H1 (cell line): Measurements from ENCODE around the gene VWA7. TPM values are rescaled to one million over a fixed set of nuclear protein-coding genes. Genes with fewer than 3 reads are reported as not detected.
A peak's percentile ranks its signal among the peaks of the same experiment; 100 is the strongest.

ENCODE experiments used
- CHD1 ChIP-seq: IDR thresholded peaks from 2 replicates; pipeline ENCODE4 v1.6.1; 2012; ENCODE audit warnings: low read depth, low read length, improper control_type of control experiment
- EGR1 ChIP-seq: IDR thresholded peaks from 2 replicates; pipeline ENCODE4 v1.6.1; 2011; ENCODE audit warnings: low read depth, low read length, borderline replicate concordance
- GABPA ChIP-seq: IDR thresholded peaks from 2 replicates; pipeline ENCODE4 v1.6.1; 2011; ENCODE audit warnings: mild to moderate bottlenecking, low read length, moderate library complexity, borderline replicate concordance; ENCODE audit not compliant: insufficient read depth
- JUND ChIP-seq: IDR thresholded peaks from 2 replicates; pipeline ENCODE4 v1.6.1; 2011; ENCODE audit warnings: mild to moderate bottlenecking, improper control_type of control experiment, low read length
- POLR2A ChIP-seq, 2 experiments: IDR thresholded peaks; 1 replicate in 1 of 2; 2 replicates in 1 of 2; pipeline ENCODE4 v1.6.1; 2011; ENCODE audit warnings: low read depth in 2 of 2, low read length in 2 of 2, mild to moderate bottlenecking in 2 of 2; ENCODE audit errors: control extremely low read depth in 1 of 2
- RBBP5 ChIP-seq: IDR thresholded peaks from 2 replicates; pipeline ENCODE4 v1.7.1; 2012; ENCODE audit warnings: low read depth, mild to moderate bottlenecking, inconsistent platforms, low read length, moderate library complexity, borderline replicate concordance
- RXRA ChIP-seq: IDR thresholded peaks from 2 replicates; pipeline ENCODE4 v1.6.1; 2011; ENCODE audit warnings: low read depth, mild to moderate bottlenecking, low read length, moderate library complexity; ENCODE audit not compliant: insufficient read depth
- SP4 ChIP-seq: IDR thresholded peaks from 2 replicates; pipeline ENCODE4 v1.6.1; 2012; ENCODE audit warnings: low read length, inconsistent platforms
- TAF7 ChIP-seq: optimal IDR thresholded peaks from 2 replicates; pipeline ENCODE3; 2011; ENCODE audit warnings: low read depth, mild to moderate bottlenecking, inconsistent platforms, low read length, moderate library complexity, borderline replicate concordance
- polyA plus RNA-seq, 7 experiments: library from polyadenylated mRNA; depleted of rRNA in 3 of 7; stranded (reverse) in 5 of 7; unstranded in 2 of 7; fragments of >200 nt in 5 of 7; fragments of 200-250 nt in 2 of 7; gene quantifications; 1 replicate in 5 of 7; 2 replicates in 1 of 7; 4 replicates in 1 of 7; pipeline versions ENCODE4 v1.2.1 to v1.2.3, GENCODE V29; 2011 to 2013; ENCODE audit warnings: missing spikeins in 2 of 7, mixed read lengths in 2 of 7
- total RNA-seq: library from RNA; stranded (reverse); fragmentation: NEBNext Ultra II Directional; extraction: Animal tissue kit (Norgen Biotek cat#: 25700); gene quantifications from 2 replicates; pipeline ENCODE4 v1.2.1, GENCODE V29; 2021
- TF ChIP-seq, protein P1 (sequence below): IDR thresholded peaks from 2 replicates; pipeline ENCODE4 v1.6.1; 2012; ENCODE audit warnings: inconsistent platforms
- TF ChIP-seq, protein P2 (sequence below): IDR thresholded peaks from 2 replicates; pipeline ENCODE4 v1.6.1; 2012; ENCODE audit warnings: low read length, inconsistent platforms

Gene VWA7
- total and polyA plus RNA-seq, 2 of the 8 experiments (the other 6 are each of a cell fraction or from before 2014, with no cell fraction given): 0.82 to 2.1 TPM

- TF ChIP-seq GABPA: no peak
- TF ChIP-seq JUND: no peak
- no peak for TF ChIP-seq SP4
- TF ChIP-seq, protein P1, sequence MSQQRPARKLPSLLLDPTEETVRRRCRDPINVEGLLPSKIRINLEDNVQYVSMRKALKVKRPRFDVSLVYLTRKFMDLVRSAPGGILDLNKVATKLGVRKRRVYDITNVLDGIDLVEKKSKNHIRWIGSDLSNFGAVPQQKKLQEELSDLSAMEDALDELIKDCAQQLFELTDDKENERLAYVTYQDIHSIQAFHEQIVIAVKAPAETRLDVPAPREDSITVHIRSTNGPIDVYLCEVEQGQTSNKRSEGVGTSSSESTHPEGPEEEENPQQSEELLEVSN: no peak; the same call in 1 of the 2 replicates
- TF ChIP-seq RXRA: no peak
- no peak for TF ChIP-seq CHD1
- TF ChIP-seq, protein P2, sequence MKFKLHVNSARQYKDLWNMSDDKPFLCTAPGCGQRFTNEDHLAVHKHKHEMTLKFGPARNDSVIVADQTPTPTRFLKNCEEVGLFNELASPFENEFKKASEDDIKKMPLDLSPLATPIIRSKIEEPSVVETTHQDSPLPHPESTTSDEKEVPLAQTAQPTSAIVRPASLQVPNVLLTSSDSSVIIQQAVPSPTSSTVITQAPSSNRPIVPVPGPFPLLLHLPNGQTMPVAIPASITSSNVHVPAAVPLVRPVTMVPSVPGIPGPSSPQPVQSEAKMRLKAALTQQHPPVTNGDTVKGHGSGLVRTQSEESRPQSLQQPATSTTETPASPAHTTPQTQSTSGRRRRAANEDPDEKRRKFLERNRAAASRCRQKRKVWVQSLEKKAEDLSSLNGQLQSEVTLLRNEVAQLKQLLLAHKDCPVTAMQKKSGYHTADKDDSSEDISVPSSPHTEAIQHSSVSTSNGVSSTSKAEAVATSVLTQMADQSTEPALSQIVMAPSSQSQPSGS: no peak
- no peak for TF ChIP-seq EGR1
- peak in 1 of 2 experiments; percentile 59; a peak in 1 of 3 replicates for TF ChIP-seq POLR2A (IDR thresholded peaks at IDR 0.05; ENCODE audit: control extremely low read depth in 1 of 2, low read depth in 2 of 2, low read length in 2 of 2)
- TF ChIP-seq TAF7: peak; percentile 57
- TF ChIP-seq RBBP5: 0 out of 2 replicates have a peak, but pooled peaks have one; percentile 9
Measured at GRCh38 chr6:31729979-31730630, 47.0 kb downstream of the VWA7 start (continued).
